Ishikawa (cell line): ENCODE data around the gene YWHAB.

Experiments used
- CEBPB ChIP-seq: IDR thresholded peaks from 2 replicates; pipeline ENCODE4 v1.6.1; 2012
- CREB1 ChIP-seq: IDR thresholded peaks from 2 replicates; pipeline ENCODE4 v1.6.1; 2012; ENCODE audit warnings: low read depth
- EGR1 ChIP-seq: IDR thresholded peaks from 2 replicates; pipeline ENCODE4 v1.6.1; 2012
- EP300 ChIP-seq: IDR thresholded peaks from 2 replicates; pipeline ENCODE4 v1.6.1; 2012; ENCODE audit warnings: borderline replicate concordance
- FOXM1 ChIP-seq: IDR thresholded peaks from 2 replicates; pipeline ENCODE4 v1.6.1; 2012; ENCODE audit warnings: low read depth, borderline replicate concordance
- NFIC ChIP-seq: IDR thresholded peaks from 2 replicates; pipeline ENCODE4 v1.6.1; 2012
- RAD21 ChIP-seq: IDR thresholded peaks from 2 replicates; pipeline ENCODE4 v1.6.1; 2012; ENCODE audit warnings: low read depth
- TAF1 ChIP-seq: IDR thresholded peaks from 2 replicates; pipeline ENCODE4 v1.6.1; 2012; ENCODE audit warnings: low read depth, mild to moderate bottlenecking
- TCF12 ChIP-seq: IDR thresholded peaks from 2 replicates; pipeline ENCODE4 v1.6.1; 2012; ENCODE audit warnings: low read depth
- TEAD4 ChIP-seq: IDR thresholded peaks from 2 replicates; pipeline ENCODE4 v1.6.1; 2012
- YY1 ChIP-seq: IDR thresholded peaks from 2 replicates; pipeline ENCODE4 v1.6.1; 2012; ENCODE audit warnings: low read depth
- ZBTB7A ChIP-seq: IDR thresholded peaks from 2 replicates; pipeline ENCODE4 v1.6.1; 2012; ENCODE audit warnings: low read depth
- TF ChIP-seq, protein P1 (sequence below): IDR thresholded peaks from 2 replicates; pipeline ENCODE4 v1.6.1; 2012
- TF ChIP-seq, protein P2 (sequence below): IDR thresholded peaks from 2 replicates; pipeline ENCODE4 v1.6.1; 2012; ENCODE audit warnings: low read depth, mild to moderate bottlenecking

DNA sequence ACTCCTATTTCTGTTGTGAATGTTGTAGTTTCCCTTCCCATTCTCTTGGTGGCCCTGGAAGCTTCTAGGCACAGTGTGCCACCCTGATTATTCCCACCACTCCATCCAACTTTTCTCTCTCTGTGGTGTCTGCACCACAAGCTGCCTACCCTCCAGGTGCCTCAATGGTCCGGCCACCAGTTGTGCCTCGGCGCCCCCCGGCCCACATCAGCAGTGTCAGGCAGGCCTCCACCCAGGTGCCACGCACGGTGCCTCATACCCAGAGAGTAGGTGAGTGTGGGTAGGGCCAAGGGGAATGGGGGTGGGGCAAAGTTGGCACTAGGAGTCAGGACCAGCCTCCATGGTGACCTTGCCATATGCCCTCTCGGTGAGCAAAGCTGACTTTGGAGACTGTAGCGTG is 47.4 kb downstream of the YWHAB start:
- TF ChIP-seq CEBPB = no peak
- TF ChIP-seq, protein P1, sequence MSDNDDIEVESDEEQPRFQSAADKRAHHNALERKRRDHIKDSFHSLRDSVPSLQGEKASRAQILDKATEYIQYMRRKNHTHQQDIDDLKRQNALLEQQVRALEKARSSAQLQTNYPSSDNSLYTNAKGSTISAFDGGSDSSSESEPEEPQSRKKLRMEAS = no peak
- no peak for TF ChIP-seq TAF1
- TF ChIP-seq YY1 = no peak
- TF ChIP-seq, protein P2, sequence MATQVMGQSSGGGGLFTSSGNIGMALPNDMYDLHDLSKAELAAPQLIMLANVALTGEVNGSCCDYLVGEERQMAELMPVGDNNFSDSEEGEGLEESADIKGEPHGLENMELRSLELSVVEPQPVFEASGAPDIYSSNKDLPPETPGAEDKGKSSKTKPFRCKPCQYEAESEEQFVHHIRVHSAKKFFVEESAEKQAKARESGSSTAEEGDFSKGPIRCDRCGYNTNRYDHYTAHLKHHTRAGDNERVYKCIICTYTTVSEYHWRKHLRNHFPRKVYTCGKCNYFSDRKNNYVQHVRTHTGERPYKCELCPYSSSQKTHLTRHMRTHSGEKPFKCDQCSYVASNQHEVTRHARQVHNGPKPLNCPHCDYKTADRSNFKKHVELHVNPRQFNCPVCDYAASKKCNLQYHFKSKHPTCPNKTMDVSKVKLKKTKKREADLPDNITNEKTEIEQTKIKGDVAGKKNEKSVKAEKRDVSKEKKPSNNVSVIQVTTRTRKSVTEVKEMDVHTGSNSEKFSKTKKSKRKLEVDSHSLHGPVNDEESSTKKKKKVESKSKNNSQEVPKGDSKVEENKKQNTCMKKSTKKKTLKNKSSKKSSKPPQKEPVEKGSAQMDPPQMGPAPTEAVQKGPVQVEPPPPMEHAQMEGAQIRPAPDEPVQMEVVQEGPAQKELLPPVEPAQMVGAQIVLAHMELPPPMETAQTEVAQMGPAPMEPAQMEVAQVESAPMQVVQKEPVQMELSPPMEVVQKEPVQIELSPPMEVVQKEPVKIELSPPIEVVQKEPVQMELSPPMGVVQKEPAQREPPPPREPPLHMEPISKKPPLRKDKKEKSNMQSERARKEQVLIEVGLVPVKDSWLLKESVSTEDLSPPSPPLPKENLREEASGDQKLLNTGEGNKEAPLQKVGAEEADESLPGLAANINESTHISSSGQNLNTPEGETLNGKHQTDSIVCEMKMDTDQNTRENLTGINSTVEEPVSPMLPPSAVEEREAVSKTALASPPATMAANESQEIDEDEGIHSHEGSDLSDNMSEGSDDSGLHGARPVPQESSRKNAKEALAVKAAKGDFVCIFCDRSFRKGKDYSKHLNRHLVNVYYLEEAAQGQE = no peak
- TF ChIP-seq EGR1 = no peak
- TF ChIP-seq EP300 = no peak
- TF ChIP-seq TCF12 = no peak
- TF ChIP-seq RAD21 = no peak
- TF ChIP-seq CREB1 = no peak
- TF ChIP-seq NFIC = no peak
- no peak for TF ChIP-seq ZBTB7A
- TF ChIP-seq TEAD4 = no peak
- TF ChIP-seq FOXM1 = no peak
